Medulla oblongata (tissue), 1 donor: Measurements from ENCODE around the gene SAAL1.
A peak's percentile ranks its signal among the peaks of the same experiment; 100 is the strongest.
"Not testable (repeated sequence)": the region's sequence is repeated elsewhere in the genome, so short reads cannot be mapped to it uniquely, and the experiment has no call there.

Experiments used
- DNase-seq: peaks from one replicate; pipeline ENCODE4 v3.0.0-alpha.2; 2015; ENCODE audit errors: extremely low spot score

SAAL1 gene

GRCh38 chr11:18105802-18106574 is at the start of gene SAAL1:
Gene SAAL1, minus strand, starts transcription at chr11:18106082. Its CDS starts 41 bp downstream, at chr11:18106041.
- DNase-seq, result peak; percentile 87

- DNase-seq, result no peak
Measured at GRCh38 chr11:18151581-18151980, 45.7 kb upstream of the SAAL1 start.

- no peak for DNase-seq
Measured at GRCh38 chr11:18145837-18146236, 40.0 kb upstream of the SAAL1 start.

GRCh38 chr11:18145025-18145424 is 39.1 kb upstream of the SAAL1 start:
- DNase-seq, result no peak

- DNase-seq, result no peak
Measured at GRCh38 chr11:18144243-18144642, 38.4 kb upstream of the SAAL1 start.

GRCh38 chr11:18140145-18140544 is 34.3 kb upstream of the SAAL1 start:
- DNase-seq, result no peak

- no peak for DNase-seq
Measured at GRCh38 chr11:18137186-18137800, 31.4 kb upstream of the SAAL1 start.

- DNase-seq, result no peak
Measured at GRCh38 chr11:18135308-18135707, 29.4 kb upstream of the SAAL1 start.

- no peak for DNase-seq
Measured at GRCh38 chr11:18132341-18132740, 26.5 kb upstream of the SAAL1 start, which contains the start of gene MRGPRX3. Gene MRGPRX3, plus strand, starts transcription at chr11:18132571. Its CDS starts 4,632 bp downstream, at chr11:18137203.

GRCh38 chr11:18131115-18131514 is 25.2 kb upstream of the SAAL1 start:
- not testable (repeated sequence) for DNase-seq

- DNase-seq, result not testable (repeated sequence)
Measured at GRCh38 chr11:18121331-18121828, 15.5 kb upstream of the SAAL1 start.

GRCh38 chr11:18115360-18116127 is 9.7 kb upstream of the SAAL1 start:
- DNase-seq, result peak; percentile 72

GRCh38 chr11:18111005-18111404 is 5.1 kb upstream of the SAAL1 start:
- DNase-seq, result no peak

- DNase-seq, result no peak
Measured at GRCh38 chr11:18108254-18108653, 2.4 kb upstream of the SAAL1 start.

GRCh38 chr11:18106688-18107087 is 806 bp upstream of the SAAL1 start:
- DNase-seq, result no peak

- no peak for DNase-seq
Measured at GRCh38 chr11:18105086-18105801, 638 bp downstream of the SAAL1 start.

GRCh38 chr11:18100926-18101656 is 4.8 kb downstream of the SAAL1 start:
- no peak for DNase-seq

- DNase-seq, result no peak
Measured at GRCh38 chr11:18093959-18094358, 11.9 kb downstream of the SAAL1 start.

GRCh38 chr11:18091731-18092130 is 14.2 kb downstream of the SAAL1 start:
- peak; percentile 18 for DNase-seq

- no peak for DNase-seq
Measured at GRCh38 chr11:18088966-18089365, 16.9 kb downstream of the SAAL1 start.

GRCh38 chr11:18088366-18088765 is 17.5 kb downstream of the SAAL1 start:
- no peak for DNase-seq
